ENCODE measurements around the gene LENG1.
"Not testable (repeated sequence)": the region's sequence is repeated elsewhere in the genome, so short reads cannot be mapped to it uniquely, and the experiment has no call there.

Gene LENG1

DNA sequence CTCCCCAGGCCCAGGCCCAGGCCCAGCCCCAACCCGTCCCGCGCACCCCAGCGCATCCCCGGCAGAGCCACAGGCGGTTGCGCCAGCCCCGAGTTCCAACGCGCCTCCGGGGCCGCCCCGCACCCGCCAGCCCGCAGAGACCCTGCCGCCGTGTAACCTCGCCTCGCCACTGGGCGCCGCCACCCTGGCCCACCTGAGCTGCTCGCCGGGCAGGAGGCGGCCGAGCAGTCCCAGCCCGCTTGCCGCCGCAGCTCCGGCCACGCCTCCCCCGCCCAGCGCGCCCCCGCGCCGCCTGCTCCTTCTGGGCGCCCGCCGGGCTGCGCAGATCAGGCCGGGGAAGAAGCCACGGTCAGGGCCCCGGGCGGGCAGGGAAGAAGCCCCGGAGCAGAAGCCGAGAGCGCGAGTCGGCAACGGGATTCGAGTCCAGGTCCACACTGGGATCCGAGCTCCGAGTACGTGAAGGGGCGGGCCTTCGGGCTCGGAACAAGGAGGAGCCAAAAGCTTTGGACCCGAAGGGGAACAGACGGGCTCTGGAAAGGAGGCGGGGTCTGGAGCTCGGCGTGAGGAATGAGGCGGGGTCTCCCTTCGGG is 29.7 kb upstream of the LENG1 start, which contains the start of gene MBOAT7:
TSS of gene MBOAT7 (minus strand) at position 436 of the 590 bp plus-strand sequence. CDS start 1,072 bp downstream, outside the sequence.
- DNase-seq = no peak

- peak; percentile 95 for DNase-seq
These were observed 28.8 kb upstream of the LENG1 start for GRCh38 chr19:54188215-54188871.

GRCh38 chr19:54186934-54187381 is 27.4 kb upstream of the LENG1 start:
- DNase-seq = no peak

DNA sequence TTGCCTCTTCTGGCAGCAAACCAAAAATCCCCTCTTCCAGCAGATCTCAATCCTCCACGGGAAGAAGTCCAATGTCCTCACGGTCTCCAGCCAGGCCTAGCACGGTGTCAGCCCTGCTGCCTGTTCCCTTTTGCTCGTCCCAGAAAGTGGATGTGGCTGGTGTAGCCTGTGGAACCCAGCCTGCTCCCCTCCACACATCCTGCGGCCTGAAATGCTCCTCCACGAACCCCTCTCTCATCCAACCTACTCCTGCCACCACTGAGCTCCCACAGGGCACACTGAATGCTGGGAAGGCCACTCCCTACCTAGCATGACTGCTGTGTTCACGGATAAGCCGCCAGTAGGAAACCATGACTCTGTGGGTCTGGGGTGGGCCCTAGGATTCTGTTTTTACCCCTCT is 26.8 kb upstream of the LENG1 start:
- DNase-seq = no peak

DNA sequence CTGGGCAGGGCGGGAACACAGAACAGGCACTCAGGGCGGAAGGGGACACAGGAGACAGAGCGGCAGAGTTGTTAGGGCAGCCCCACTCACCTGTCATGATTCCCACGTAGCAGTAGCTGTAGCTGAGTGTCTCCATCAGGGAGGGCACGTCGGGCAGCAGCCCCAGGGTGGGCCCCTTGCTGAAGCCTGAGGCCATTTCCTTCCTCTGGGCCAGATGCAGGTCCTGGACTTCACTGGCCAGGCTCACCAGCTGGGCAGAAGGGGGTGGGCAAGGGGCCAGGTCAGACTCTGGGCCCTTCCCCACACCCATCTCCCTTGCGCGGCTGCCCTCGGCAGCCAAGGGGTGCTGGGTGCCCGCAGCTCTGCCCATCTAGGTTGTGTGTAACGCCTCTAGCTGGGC is 23.9 kb upstream of the LENG1 start:
- DNase-seq = no peak

GRCh38 chr19:54181894-54182293 is 22.4 kb upstream of the LENG1 start:
- not testable (repeated sequence) for DNase-seq

GRCh38 chr19:54180691-54181091 is 21.2 kb upstream of the LENG1 start:
- no peak for DNase-seq

- DNase-seq = peak; percentile 66
These were observed 20.5 kb upstream of the LENG1 start for GRCh38 chr19:54179921-54180461.

DNA sequence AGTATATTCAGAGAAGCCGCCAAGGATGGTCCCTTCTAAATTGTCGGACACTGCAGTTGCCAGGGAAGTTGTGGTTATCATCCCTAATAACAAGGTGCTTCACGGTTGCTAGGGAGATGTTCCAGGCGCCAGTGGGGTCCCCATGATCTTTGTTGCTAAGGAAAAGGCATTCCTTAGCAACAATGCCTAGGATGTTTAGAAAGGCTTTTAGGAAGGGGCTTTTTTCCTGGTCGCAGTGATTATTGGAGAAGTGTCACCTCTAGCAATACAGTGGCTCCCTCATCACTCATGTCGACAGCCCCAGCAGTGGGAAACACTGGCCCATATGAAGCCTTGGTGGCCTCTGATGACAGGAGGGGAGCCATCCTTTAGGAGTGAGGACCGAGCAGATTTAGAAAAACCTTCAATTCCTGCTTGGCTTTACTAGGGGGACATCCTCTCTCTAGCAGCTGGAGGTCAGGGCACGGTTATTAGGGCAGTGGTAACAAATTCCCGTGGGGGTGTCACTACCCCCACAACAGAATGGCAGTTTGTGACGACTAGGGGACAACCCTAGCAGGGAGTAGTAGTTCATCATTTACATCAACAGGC is 19.8 kb upstream of the LENG1 start:
- no peak for DNase-seq

- DNase-seq = peak; percentile 64
These were observed 19.2 kb upstream of the LENG1 start for GRCh38 chr19:54178581-54179261.

- DNase-seq = no peak
These were observed 14.7 kb upstream of the LENG1 start for GRCh38 chr19:54173951-54174834.

DNA sequence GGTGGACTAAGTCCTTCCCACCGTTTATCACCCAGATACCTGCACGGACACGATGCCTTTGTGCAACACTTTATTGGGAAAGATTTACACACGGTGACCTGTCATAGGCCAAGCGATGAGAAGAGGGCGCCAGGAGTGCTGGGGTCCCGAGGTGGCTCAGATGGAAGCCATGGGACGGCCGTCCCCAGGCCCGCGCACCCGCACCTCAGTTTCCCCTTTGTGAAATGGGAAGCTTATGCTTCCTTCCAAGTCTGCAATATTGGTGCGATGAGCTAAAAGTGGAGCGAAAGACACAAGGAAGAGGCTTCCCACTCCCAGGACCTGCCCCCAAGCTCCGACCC is 13.8 kb upstream of the LENG1 start:
- no peak for DNase-seq

- no peak for DNase-seq
These were observed 13.2 kb upstream of the LENG1 start, which contains the start of gene TMC4 for GRCh38 chr19:54172471-54173358. TSS of gene TMC4 (minus strand) at chr19:54173160. CDS start at chr19:54173117, 43 bp downstream.

GRCh38 chr19:54171736-54172431 is 12.4 kb upstream of the LENG1 start:
- DNase-seq = not testable (repeated sequence)

GRCh38 chr19:54169149-54169740 is 9.7 kb upstream of the LENG1 start:
- no peak for DNase-seq

GRCh38 chr19:54168174-54168917 is 8.8 kb upstream of the LENG1 start:
- DNase-seq = peak; percentile 95

DNA sequence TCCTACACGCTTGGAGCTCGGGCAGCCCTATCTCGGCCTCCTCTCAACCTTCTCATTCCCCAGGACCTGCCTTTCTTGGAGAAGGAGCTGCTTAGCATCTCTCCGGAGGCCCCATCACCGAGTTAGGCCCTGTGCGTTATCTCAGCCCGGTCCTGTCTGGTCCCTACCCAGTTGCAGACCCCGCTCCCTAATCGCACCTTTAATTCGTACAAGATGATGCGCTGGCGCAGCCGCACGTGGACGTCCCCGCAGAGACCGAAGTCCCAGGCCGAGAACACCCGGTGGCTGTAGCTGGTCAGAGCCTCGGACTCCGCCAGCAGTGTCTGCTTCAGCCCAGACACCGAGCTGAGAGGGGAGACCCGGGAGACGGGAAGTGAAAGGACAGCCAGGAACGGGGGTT is 5.7 kb upstream of the LENG1 start:
- no peak for DNase-seq

DNA sequence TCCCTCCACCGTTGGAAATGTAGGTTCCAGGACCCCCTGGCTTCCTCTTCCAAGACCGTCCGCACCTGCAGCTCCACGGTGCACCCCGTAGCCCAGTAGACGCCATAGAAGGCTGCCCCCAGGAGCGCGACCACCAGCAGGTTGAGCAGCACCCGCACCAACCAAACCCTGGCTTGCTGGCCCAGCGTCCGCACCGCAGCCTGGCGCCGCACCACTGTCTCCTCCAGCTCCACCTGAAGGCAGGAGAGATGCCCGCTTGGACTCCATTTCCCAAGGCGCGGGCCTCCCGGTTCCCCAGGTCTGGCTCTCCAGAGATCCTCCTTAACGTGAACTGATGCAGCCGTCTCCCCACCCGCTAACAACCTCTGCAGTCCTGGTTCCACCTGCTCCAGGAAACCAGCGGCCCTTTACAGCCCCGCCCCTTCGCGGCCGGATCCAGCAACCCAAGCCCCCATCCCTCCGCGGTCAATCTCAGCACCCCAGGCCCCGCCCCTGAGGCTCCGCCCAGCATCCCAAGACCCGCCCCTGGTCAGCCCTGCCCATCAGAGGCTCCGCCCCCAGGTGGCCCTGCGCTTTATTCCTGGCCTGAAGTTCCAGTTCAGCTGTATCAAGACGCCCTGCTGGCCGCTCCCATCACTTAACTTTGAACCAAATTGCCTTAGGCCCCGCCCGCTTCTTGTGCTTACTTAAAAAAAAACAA is 5.0 kb upstream of the LENG1 start:
- peak; percentile 81 for DNase-seq

- DNase-seq = no peak
These were observed 3.4 kb upstream of the LENG1 start for GRCh38 chr19:54162884-54163283.
